Right lung (tissue), 10 donors: ENCODE data around the gene RIMS3. TPM values are rescaled to one million over a fixed set of nuclear protein-coding genes. Genes with fewer than 3 reads are reported as not detected.
"Not testable (repeated sequence)": the region's sequence is repeated elsewhere in the genome, so short reads cannot be mapped to it uniquely, and the experiment has no call there.

Experiments
- DNase-seq, 2 donors: peaks; one replicate each; pipeline ENCODE4 v3.0.0-alpha.2; 2013
- long read RNA-seq, 8 donors: transcript quantifications; one replicate each; lab custom pipeline, GENCODE V29; 2026
- polyA plus RNA-seq, 5 donors: library from polyadenylated mRNA; unstranded; fragments of 120-200 nt; gene quantifications; one replicate each; pipeline versions ENCODE4 v1.2.1 to v1.2.3, GENCODE V29; 2013; ENCODE audit warnings: inconsistent platforms in 1 of 5, low replicate concordance in 1 of 5; ENCODE audit not compliant: insufficient read length in 5 of 5, insufficient read depth in 1 of 5

RIMS3 gene
- 1 to 10 TPM in 4 of 5 donors, under 1 TPM in 1; 0.91 to 2.1 (median 1.6) TPM for polyA plus RNA-seq
- long read RNA-seq, donor 1, full-length matches to known transcripts: 2 of 2 reads
- long read RNA-seq, donor 1, partial matches to known transcripts: 0 of 2 reads
- long read RNA-seq, donor 1, other reads (novel, unspliced or antisense): 0 of 2 reads
- long read RNA-seq, donor 2: 0 reads
- long read RNA-seq, donor 3: 0 reads
- long read RNA-seq, donor 4: 0 reads
- long read RNA-seq, donor 5, full-length matches to known transcripts: 1 of 1 reads
- long read RNA-seq, donor 5, partial matches to known transcripts: 0 of 1 reads
- long read RNA-seq, donor 5, other reads (novel, unspliced or antisense): 0 of 1 reads
- long read RNA-seq, donor 6: 0 reads
- long read RNA-seq, donor 7, partial matches to known transcripts: 11 of 34 reads
- long read RNA-seq, donor 7, other reads (novel, unspliced or antisense): 23 of 34 reads
- long read RNA-seq, donor 8, full-length matches to known transcripts: 1 of 1 reads
- long read RNA-seq, donor 8, partial matches to known transcripts: 0 of 1 reads
- long read RNA-seq, donor 8, other reads (novel, unspliced or antisense): 0 of 1 reads

GRCh38 chr1:40665335-40666171, at the start of gene RIMS3:
RIMS3 (minus strand) TSS chr1:40665682; CDS start chr1:40641925, 23,757 bp downstream.
- peak; percentile 34 to 37 for DNase-seq

- DNase-seq: no peak
These were observed 47.5 kb upstream of the RIMS3 start for GRCh38 chr1:40712997-40713396.

GRCh38 chr1:40712405-40712944, 47.0 kb upstream of the RIMS3 start:
- DNase-seq: no peak

DNA sequence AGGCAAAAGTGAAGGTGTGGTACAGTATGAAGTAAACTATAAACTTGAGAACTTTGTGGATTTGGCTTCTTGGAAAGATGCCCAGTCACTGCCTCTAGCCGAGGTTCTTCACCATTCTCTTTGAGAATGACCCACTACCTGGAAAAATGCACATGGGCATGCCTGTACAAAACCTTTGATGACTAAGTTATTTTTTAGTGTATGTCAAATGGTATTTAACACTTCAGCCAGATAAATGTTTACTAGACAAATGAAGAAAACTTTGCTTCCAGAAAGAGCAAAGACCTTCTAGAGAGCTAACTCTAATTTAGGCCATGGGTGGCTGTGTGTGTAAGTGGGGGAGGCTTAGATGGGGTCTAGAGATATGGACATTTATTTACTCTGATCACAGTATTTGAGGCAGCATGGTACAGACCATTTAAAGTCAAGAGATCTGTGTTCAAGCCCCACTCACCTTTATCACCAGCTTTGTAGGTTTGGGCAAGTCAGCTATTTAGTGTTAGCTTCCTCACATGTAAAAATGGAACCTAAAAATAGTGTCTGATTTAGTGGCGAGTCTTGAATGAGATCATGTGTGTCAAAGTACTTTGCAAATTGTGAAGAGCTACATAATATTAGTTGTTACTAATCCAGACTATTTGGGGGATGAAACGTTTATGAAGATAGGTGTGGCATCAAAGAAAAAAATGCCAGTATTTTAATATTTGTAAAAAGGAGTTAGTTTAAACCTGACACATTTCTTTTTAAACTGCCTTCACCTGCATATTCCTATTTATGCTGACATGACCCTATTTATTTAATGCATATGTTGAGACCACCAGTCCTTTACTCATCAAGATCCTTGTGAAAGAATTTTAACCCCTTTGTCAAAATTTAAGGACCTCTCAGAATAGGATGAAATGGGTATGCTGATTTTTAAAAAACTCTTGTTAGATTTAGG, 46.3 kb upstream of the RIMS3 start:
- DNase-seq: no peak

- DNase-seq: no peak
These were observed 45.3 kb upstream of the RIMS3 start for GRCh38 chr1:40710581-40711315.

GRCh38 chr1:40709802-40710278, 44.4 kb upstream of the RIMS3 start:
- DNase-seq: no peak

DNA sequence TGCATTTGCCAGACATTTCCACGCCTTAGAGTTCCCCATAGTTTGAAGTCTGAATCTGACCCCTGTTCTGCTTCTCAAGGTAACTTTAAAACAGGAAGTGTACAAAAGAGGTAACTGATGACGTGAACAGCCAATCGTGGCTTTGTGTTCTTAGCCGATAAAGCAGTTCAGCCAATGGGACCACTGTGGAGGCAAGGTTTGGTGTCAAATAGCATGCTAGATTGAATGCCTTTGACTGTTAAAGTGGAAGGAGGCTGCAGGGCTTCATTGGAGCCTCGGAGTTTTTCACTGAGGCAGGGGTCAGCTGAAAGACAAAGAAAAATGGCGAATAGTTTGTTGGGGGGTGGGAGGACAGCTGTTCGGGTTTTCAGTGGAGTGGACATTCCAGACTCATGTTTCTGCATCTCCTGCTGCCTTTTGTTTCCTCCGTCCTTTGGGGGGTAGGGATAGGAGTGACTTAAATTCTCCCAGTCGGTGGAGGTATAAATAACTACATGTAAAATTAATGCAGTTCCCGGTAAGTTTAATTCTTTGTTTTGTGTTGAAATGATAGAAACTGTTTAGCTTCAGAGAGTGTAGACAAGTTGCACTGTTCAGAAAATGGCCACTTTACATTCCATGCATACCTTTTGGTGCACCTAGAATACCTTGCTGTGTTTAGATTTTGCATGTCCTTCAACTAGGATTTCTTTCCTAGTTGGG, 43.8 kb upstream of the RIMS3 start:
- peak; percentile 86 to 89 for DNase-seq

DNA sequence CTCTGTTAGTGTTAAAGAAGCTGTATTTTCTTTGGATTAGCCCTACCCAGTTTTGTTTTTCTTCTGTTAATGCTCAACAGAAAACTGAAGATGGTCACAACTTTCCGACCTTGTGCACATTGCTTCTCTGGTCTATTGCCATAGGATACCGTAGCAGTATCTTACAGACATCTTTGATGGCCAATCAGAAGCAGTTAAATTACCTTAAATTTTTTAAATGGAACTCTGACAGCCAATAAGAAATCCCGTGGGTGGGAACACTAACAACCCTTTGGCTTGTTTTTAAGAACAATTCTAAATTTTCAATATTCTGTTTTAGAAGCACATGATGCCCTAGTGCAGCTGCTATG, 43.2 kb upstream of the RIMS3 start:
- no peak for DNase-seq

- DNase-seq: no peak
These were observed 41.1 kb upstream of the RIMS3 start for GRCh38 chr1:40706626-40707025.

DNA sequence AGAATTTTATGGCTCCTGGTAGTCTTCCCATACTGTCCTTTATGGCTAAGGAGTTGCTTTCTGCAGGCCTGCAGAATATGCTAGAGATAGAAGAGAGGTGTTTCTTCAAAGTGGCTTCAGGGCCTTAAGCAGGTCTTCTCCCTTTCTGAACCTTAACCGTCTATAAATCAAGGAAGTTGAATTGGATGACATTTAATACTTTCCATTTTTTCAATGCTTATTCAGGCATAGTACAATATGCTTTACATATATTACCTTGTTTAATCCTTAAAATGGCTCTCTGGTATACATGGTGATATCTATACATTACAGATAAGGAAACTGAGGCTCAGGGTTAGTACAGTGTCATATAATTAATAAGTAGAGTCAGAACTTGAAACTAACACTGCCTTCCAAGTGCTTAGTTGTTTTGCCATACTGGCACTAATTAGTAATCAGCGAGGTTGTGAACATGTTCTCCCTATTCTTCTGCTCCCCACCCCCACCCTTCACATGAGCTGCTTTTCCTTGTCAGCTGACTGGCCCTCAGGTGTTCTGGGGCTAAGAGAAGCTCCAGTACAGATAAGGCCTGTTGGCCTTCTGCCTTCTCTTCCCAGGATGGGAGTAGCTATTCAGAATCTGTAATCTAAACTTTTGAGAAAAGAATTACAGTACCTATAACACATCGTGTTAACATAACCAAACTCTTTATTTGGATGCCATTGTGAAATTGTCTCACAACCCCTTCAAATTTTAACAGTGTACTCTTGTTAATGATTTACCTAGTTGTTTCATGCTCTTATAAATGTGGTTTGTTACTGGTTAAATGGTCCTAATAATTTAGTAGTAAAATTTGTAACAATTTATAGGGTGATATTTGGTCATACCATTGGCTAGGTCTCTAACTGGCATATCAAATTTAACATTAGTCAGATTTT, 39.6 kb upstream of the RIMS3 start:
- DNase-seq: no peak

DNA sequence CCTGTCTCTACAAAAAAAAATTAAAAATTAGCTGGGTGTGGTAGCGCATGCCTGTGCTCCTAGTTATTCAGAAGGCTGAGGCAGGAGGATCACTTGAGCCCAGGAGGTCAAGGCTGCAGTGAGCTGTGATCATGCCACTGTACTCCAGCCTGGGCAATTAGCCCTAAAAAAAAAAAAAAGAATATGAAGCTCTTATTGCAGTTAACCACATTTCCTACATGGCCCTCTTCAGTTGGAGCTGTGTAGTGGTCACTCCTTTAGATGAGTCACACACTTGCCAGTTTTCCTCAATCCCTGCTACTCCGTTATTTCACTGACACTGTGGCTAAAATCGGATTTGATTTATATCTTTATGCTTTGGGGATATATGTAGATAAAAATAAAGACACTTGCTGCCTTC, 37.8 kb upstream of the RIMS3 start:
- no peak for DNase-seq

- DNase-seq: not testable (repeated sequence)
These were observed 37.3 kb upstream of the RIMS3 start for GRCh38 chr1:40702810-40703209.

GRCh38 chr1:40701684-40702083, 36.2 kb upstream of the RIMS3 start:
- no peak for DNase-seq

DNA sequence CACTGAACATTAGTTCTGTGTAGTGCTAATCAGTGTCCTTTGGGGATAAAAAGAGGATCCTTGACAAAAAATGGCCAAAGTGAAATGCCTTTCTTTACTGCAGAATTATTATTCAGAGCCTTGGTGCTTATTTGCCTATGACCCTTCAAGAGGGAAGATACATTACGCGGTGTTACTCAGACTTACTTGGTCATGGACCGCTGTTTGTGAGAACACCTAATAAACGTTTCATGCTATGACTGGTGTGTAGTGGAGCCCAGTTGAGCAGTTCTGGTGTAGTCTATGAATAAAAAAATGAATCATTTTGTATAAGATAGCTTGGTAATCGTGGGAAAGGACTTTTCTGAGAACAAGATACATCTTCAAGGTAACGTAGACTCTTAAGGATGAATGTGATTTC, 34.3 kb upstream of the RIMS3 start:
- no peak for DNase-seq

DNA sequence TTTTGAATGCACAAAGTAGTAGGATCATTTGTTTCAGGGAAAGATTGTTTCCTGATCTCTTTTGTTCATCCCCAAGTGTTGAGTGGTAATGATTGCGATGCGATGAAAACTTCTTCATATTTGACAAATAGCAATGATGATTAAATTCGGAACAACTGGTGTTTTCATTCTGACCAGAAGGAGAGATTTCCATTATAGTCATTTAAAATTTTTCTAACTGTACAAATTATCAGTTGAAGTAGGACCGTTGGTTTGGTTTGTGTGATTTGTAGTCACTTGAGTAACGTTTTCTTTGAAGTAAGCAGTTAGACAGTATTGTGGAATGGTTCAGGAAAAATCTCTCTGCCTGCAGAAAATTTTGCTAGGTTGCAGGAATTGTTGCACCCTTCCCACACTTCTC, 32.0 kb upstream of the RIMS3 start:
- no peak for DNase-seq

- no peak for DNase-seq
These were observed 30.8 kb upstream of the RIMS3 start for GRCh38 chr1:40696294-40696693.

DNA sequence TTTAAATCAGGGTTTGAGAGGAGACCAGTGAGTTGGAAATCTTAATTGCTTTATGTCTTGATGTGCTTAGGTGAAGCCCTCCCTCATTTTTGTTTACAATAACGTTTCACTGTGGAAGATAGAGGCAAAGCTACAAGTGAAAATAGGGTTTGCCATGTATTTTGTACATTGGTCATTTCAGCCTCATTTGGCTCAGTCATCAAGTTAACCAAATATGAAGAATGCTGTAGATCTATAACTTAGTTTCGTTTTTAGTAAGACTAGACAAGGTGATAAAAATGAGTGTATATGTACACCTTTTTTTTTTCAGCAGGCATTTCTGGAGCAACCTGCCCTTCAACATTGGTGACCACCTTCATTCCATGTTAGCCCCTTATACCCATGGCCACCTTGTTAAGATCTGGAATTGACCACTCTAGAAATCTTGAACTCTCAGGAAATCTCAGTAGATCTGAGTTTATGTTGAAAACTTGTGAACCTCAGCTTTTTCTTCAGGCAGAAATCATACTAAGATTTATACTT, 28.9 kb upstream of the RIMS3 start:
- DNase-seq: no peak

DNA sequence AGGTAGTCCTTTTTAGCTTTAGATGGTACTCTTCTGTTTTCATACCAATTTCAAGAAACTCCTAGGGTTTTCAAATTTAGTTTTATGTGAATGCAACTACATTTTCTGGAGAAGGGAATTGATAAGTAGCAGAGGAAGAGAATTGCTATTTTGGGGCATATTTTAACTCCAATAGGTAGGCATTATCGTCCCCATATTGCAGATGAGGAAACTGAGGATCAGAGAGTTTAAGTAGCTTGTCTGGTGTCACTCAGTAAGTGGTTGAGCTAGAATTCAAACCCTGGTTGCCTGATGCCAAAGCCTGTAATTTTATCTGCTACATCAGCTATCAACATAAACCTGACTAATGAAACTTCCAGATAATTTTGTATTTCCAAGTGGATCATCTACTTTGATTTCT, 27.9 kb upstream of the RIMS3 start:
- DNase-seq: no peak
